ENCODE results near the gene PKD1.

- TF ChIP-seq CTCF (IDR thresholded peaks at IDR 0.05) (no peak), ZFX (IDR thresholded peaks at IDR 0.05; ENCODE audit: borderline replicate concordance) (no peak)
Measured at GRCh38 chr16:2170080-2170479, 34.4 kb upstream of the PKD1 start.
